B cell (primary cell): ENCODE measurements around the gene PDZD8. TPM values are rescaled to one million over a fixed set of nuclear protein-coding genes. Genes with fewer than 3 reads are reported as not detected.

Source experiments
- ATAC-seq: fragments of 200-7000 bp; cut with Tn5 transposase; one replicate; pipeline ENCODE4 v1.10.0; 2021; ENCODE audit warnings: low read depth, mild to moderate bottlenecking, moderate number of reproducible peaks, moderate library complexity
- CTCF ChIA-PET: fragments of 350-600 bp; sonication (Branson Sonifier 250); formaldehyde crosslinking; loops from one replicate; lab custom pipeline; 2021; ENCODE audit warnings: antibody characterized with exemption, inconsistent platforms; lab: Charles Lee
- POLR2A ChIA-PET: fragments of 350-600 bp; sonication (Branson Sonifier 250); formaldehyde crosslinking; loops from one replicate; lab custom pipeline; 2021; ENCODE audit warnings: antibody characterized with exemption; lab: Charles Lee
- DNase-seq: peaks from one replicate; pipeline ENCODE4 v3.0.0; 2013
- H2AFZ ChIP-seq: 2 replicates; pipeline ENCODE4 v1.6.1; 2012; ENCODE audit warnings: mild to moderate bottlenecking, low read depth, low read length; ENCODE audit not compliant: insufficient read depth, poor library complexity, severe bottlenecking
- H3K27ac ChIP-seq, 2 donors: 1 replicate in 1 of 2; 2 replicates in 1 of 2; pipeline ENCODE4 v1.5.1; 2012 to 2013; ENCODE audit warnings: low read length in 2 of 2, mild to moderate bottlenecking in 2 of 2, moderate library complexity in 1 of 2
- H3K27me3 ChIP-seq, 4 experiments: fragments of 200-600 bp in 1 of 4; sonication (generic) in 1 of 4; replicated peaks in 1 of 4; 1 replicate in 2 of 4; 2 replicates in 2 of 4; pipeline versions ENCODE4 v1.6.1 to v1.7.0; 2013 to 2016; ENCODE audit warnings: low read length in 3 of 4, mild to moderate bottlenecking in 2 of 4, mixed read lengths in 1 of 4, moderate library complexity in 1 of 4; ENCODE audit not compliant: insufficient read depth in 4 of 4, control insufficient read depth in 3 of 4; ENCODE audit errors: control extremely low read depth in 1 of 4
- H3K36me3 ChIP-seq, 2 experiments: replicated peaks in 1 of 2; 1 replicate in 1 of 2; 2 replicates in 1 of 2; pipeline versions ENCODE4 v1.6.1 to v1.7.1; 2013; ENCODE audit warnings: low read length in 1 of 2; ENCODE audit not compliant: insufficient read depth in 2 of 2, control insufficient read depth in 1 of 2; ENCODE audit errors: control extremely low read depth in 1 of 2, extremely low read depth in 1 of 2
- H3K4me1 ChIP-seq, 2 donors: fragments of 200-600 bp in 1 of 2; sonication (generic) in 1 of 2; 1 replicate in 1 of 2; 2 replicates in 1 of 2; pipeline versions ENCODE4 v1.5.1 to v1.6.1; 2013 to 2017; ENCODE audit warnings: low read length in 2 of 2; ENCODE audit not compliant: control insufficient read depth in 2 of 2, insufficient read depth in 2 of 2
- H3K4me2 ChIP-seq: replicated peaks from 2 replicates; pipeline ENCODE3; 2012; ENCODE audit warnings: mild to moderate bottlenecking, low read depth, low read length; ENCODE audit not compliant: poor library complexity, severe bottlenecking
- H3K4me3 ChIP-seq, 5 experiments: fragments of 200-600 bp in 1 of 5; sonication (generic) in 1 of 5; 1 replicate in 3 of 5; 2 replicates in 2 of 5; pipeline versions ENCODE4 v1.5.1 to v1.7.0; 2011 to 2016; ENCODE audit warnings: low read length in 4 of 5, mild to moderate bottlenecking in 4 of 5, low read depth in 2 of 5, control low read depth in 1 of 5, moderate library complexity in 1 of 5; ENCODE audit not compliant: insufficient read depth in 1 of 5; ENCODE audit errors: control extremely low read depth in 1 of 5, extremely low read depth in 1 of 5
- H3K79me2 ChIP-seq: fragments of 200-600 bp; sonication (generic); one replicate; pipeline ENCODE4 v1.6.0; 2016; ENCODE audit warnings: low read length; ENCODE audit not compliant: control insufficient read depth, insufficient read depth
- H3K9ac ChIP-seq: fragments of 200-600 bp; sonication (generic); 2 replicates; pipeline ENCODE4 v1.6.1; 2017; ENCODE audit warnings: mild to moderate bottlenecking, low read length, moderate library complexity
- H3K9me3 ChIP-seq, 3 donors: one replicate each; pipeline versions ENCODE4 v1.6.1 to v1.7.1; 2013; ENCODE audit warnings: low read length in 2 of 3; ENCODE audit not compliant: control insufficient read depth in 2 of 3, insufficient read depth in 1 of 3; ENCODE audit errors: control extremely low read depth in 1 of 3
- H4K20me1 ChIP-seq: 2 replicates; pipeline ENCODE4 v1.6.0; 2012; ENCODE audit warnings: mild to moderate bottlenecking, low read length; ENCODE audit not compliant: insufficient read depth, control insufficient read depth, poor library complexity, severe bottlenecking
- H3K27ac Mint-ChIP-seq: one replicate; pipeline ENCODE4 v1.8.0; 2021; ENCODE audit warnings: mixed read lengths
- H3K27me3 Mint-ChIP-seq: one replicate; pipeline ENCODE4 v1.8.0; 2021; ENCODE audit warnings: mixed read lengths
- H3K4me1 Mint-ChIP-seq: one replicate; pipeline ENCODE4 v1.8.0; 2021; ENCODE audit warnings: mixed read lengths
- H3K4me3 Mint-ChIP-seq: one replicate; pipeline ENCODE4 v1.8.0; 2021; ENCODE audit warnings: mixed read lengths
- H3K9me3 Mint-ChIP-seq: one replicate; pipeline ENCODE4 v1.8.0; 2022; ENCODE audit warnings: mixed read lengths; ENCODE audit not compliant: insufficient read depth
- CTCF ChIP-seq: fragments of 200-600 bp; IDR thresholded peaks from one replicate; pipeline ENCODE4 v1.8.0; 2022; ENCODE audit warnings: antibody characterized with exemption, mild to moderate bottlenecking
- EZH2 ChIP-seq: IDR thresholded peaks from 2 replicates; pipeline ENCODE4 v1.6.1; 2012; ENCODE audit warnings: borderline replicate concordance, low read depth, mild to moderate bottlenecking, moderate library complexity, low read length; ENCODE audit not compliant: insufficient read depth, poor library complexity, severe bottlenecking
- WGBS: methylation state at CpG from one replicate; pipeline ENCODE4 v1.1.5; 2013; ENCODE audit warnings: missing lambda C conversion rate; ENCODE audit not compliant: insufficient coverage; 5-methylcytosine and 5-hydroxymethylcytosine counted together
- intact Hi-C: fragments of 100-400 bp; cut with micrococcal nuclease; formaldehyde crosslinking; loops from one replicate; pipeline ENCODE4 v1.10.0; 2022
- polyA plus RNA-seq: library from polyadenylated mRNA; depleted of rRNA; stranded (reverse); fragments of >200 nt; gene quantifications from 2 replicates; pipeline ENCODE4 v1.2.3, GENCODE V29; 2012
- total RNA-seq, 2 donors: library from RNA; stranded (reverse); fragments of 120-200 nt in 1 of 2; gene quantifications; 1 replicate in 1 of 2; 2 replicates in 1 of 2; pipeline versions ENCODE4 v1.2.3 to v1.2.4, GENCODE V29; 2013 to 2022

Gene PDZD8
- total and polyA plus RNA-seq, 2 donors (not counting 1 experiment from before 2014, with no cell fraction given), result 4.9 to 13.2 TPM

DNA sequence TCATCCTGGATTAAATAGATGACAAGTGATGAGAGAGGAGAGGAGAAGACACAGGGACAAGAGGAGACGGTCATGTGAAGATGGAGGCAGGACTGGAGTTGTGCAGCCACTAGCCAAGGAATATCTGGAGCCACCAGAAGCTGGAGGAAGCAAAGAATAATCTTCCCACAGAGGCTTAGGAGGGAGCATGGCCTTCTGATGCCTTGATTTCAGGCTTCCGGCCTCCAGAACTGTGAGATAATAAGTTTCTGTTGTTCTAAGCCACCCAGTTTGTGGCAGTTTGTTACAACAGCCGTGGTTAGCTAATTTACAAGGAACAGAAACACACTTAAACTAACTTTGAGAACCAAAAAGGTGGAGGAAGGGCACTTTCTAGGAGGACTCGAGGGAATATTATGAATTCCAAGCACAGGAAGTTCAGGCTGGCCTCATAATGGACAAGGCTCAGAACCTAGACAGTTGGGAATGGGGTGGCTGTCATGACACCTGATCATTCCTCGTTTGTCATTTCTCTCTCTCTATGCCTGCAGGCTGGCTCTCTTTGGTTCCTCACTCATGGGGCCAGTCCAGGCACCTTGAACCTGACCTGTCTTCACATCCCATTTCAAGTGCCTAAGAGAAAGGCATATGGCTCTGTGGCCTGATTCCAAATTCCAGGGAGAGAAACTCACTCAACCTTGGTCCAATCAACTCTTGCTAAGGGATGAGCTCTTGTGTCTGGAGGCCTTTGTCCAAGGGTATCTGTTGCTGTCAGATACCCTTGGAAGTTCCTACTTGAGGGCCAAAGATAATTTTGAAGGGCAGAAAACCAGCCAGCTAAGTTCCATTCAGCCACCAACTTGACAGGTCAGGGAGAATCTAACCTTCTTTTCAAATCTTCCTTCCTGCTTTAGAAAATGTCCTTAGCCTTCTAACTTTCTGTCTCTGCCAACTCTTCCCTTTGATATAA, 33.5 kb upstream of the PDZD8 start:
- Histone ChIP-seq H3K4me3 (no peak overlapping the region), H4K20me1 (no peaks in the 10 kb centered on the region), H3K9me3 (no peaks in the 10 kb centered on the region), H3K4me2 (no peak overlapping the region), H3K27me3 (peaks cover 0 to 3% (median 0%) of the 10 kb centered on the region in 4 experiments), H3K27ac (no peak overlapping the region), H3K4me1 (no peaks in the 10 kb centered on the region), H3K79me2 (no peaks in the 10 kb centered on the region), H3K36me3 (no peaks in the 10 kb centered on the region), H3K9ac (no peak overlapping the region), H2AFZ (no peak overlapping the region)
- 85% methylated on average over 2 of the region's 5 CpGs for WGBS
- ATAC-seq (no peak), DNase-seq (no peak)
- intact Hi-C loops, result no loop called here
- Mint-ChIP-seq H3K27ac (no peak overlapping the region), H3K9me3 (no peaks in the 10 kb centered on the region), H3K4me1 (no peaks in the 10 kb centered on the region), H3K4me3 (no peak overlapping the region), H3K27me3 (peaks cover 34% of the 10 kb centered on the region)
- TF ChIP-seq CTCF (no peak), EZH2 (no peak)
- CTCF ChIA-PET, result no interaction called here
- POLR2A ChIA-PET, result no interaction called here

- 100% methylated on average over 1 of the region's 3 CpGs for WGBS
- DNase-seq, result no peak
- ATAC-seq, result no peak
- H3K4me1 ChIP-seq, result no peaks in the 10 kb centered on the region
- H2AFZ ChIP-seq, result no peak overlapping the region
- intact Hi-C loops, result no loop called here
- no peaks in the 10 kb centered on the region for H3K9me3 ChIP-seq
- ChIA-PET CTCF (no interaction called here), POLR2A (no interaction called here)
- Mint-ChIP-seq H3K27me3 (peaks cover 28% of the 10 kb centered on the region), H3K27ac (no peak overlapping the region), H3K4me1 (no peaks in the 10 kb centered on the region), H3K4me3 (no peak overlapping the region), H3K9me3 (no peaks in the 10 kb centered on the region)
- H3K4me2 ChIP-seq, result no peak overlapping the region
- H3K9ac ChIP-seq, result no peak overlapping the region
- no peaks in the 10 kb centered on the region for H4K20me1 ChIP-seq
- no peaks in the 10 kb centered on the region for H3K36me3 ChIP-seq
- no peaks in the 10 kb centered on the region for H3K27me3 ChIP-seq
- no peak overlapping the region for H3K27ac ChIP-seq
- TF ChIP-seq CTCF, result no peak
- TF ChIP-seq EZH2, result no peak
- no peak overlapping the region for H3K4me3 ChIP-seq
- H3K79me2 ChIP-seq, result no peaks in the 10 kb centered on the region
Observed at GRCh38 chr10:117405730-117406129, 30.5 kb upstream of the PDZD8 start.
